22Rv1 (cell line): ENCODE results near the gene IQCC.

ENCODE experiments used
- H3K27ac ChIP-seq: fragments of 450-650 bp; 2 replicates; pipeline ENCODE4 v1.5.1; 2017
- CTCF ChIP-seq: fragments of 450-650 bp; IDR thresholded peaks from 2 replicates; pipeline ENCODE4 v1.5.1; 2017; ENCODE audit warnings: mild to moderate bottlenecking
- ZFX ChIP-seq: fragments of 450-650 bp; IDR thresholded peaks from 2 replicates; pipeline ENCODE4 v1.6.1; 2017; ENCODE audit warnings: antibody characterized with exemption, borderline replicate concordance

Gene IQCC

GRCh38 chr1:32228771-32229170 lies 23.3 kb downstream of the IQCC start:
- TF ChIP-seq CTCF (no peak), ZFX (no peak)

GRCh38 chr1:32231843-32232432 lies 26.5 kb downstream of the IQCC start:
- TF ChIP-seq ZFX (no peak), CTCF (no peak)
- H3K27ac ChIP-seq: 0 out of 2 replicates have a peak overlapping the region, but pooled peaks have one; percentile 5

More at GRCh38 chr1:32228771-32229170, 23.3 kb downstream of the IQCC start:
- H3K27ac ChIP-seq: no peak overlapping the region

GRCh38 chr1:32232558-32233304 lies 27.3 kb downstream of the IQCC start:
- H3K27ac ChIP-seq: no peak overlapping the region

GRCh38 chr1:32234792-32235191 lies 29.3 kb downstream of the IQCC start:
- no peak overlapping the region for H3K27ac ChIP-seq

More at GRCh38 chr1:32232558-32233304, 27.3 kb downstream of the IQCC start:
- TF ChIP-seq ZFX: no peak
- no peak for TF ChIP-seq CTCF

GRCh38 chr1:32239337-32239736 lies 33.9 kb downstream of the IQCC start:
- TF ChIP-seq ZFX (no peak), CTCF (no peak)
- H3K27ac ChIP-seq: peak overlapping the region; percentile 70; the same call in 1 of the 2 replicates

More at GRCh38 chr1:32234792-32235191, 29.3 kb downstream of the IQCC start:
- TF ChIP-seq CTCF (no peak), ZFX (no peak)

- H3K27ac ChIP-seq: peak overlapping the region; percentile 70
- TF ChIP-seq CTCF: no peak
- TF ChIP-seq ZFX: no peak
Observed at GRCh38 chr1:32239790-32240139, 34.3 kb downstream of the IQCC start.
